Activated CD4-positive, alpha-beta T cell treated with anti-CD3 and anti-CD28 coated beads, Interleukin-2, amount 50 U/mL, for 16 hours (primary cell): ENCODE measurements around the gene SLC34A1.
"Not testable (repeated sequence)": the region's sequence is repeated elsewhere in the genome, so short reads cannot be mapped to it uniquely, and the experiment has no call there.

Experiments
- DNase-seq: peaks from one replicate; pipeline ENCODE4 v3.0.0-alpha.2; 2020

The SLC34A1 gene

GRCh38 chr5:177414481-177414880 lies 30.2 kb downstream of the SLC34A1 start:
- DNase-seq, result no peak

- not testable (repeated sequence) for DNase-seq
Observed at GRCh38 chr5:177417081-177417480, 32.8 kb downstream of the SLC34A1 start.

- no peak for DNase-seq
Observed at GRCh38 chr5:177419046-177419445, 34.8 kb downstream of the SLC34A1 start.

GRCh38 chr5:177420472-177420871 lies 36.2 kb downstream of the SLC34A1 start:
- not testable (repeated sequence) for DNase-seq

- no peak for DNase-seq
Observed at GRCh38 chr5:177421062-177421798, 37.0 kb downstream of the SLC34A1 start.

GRCh38 chr5:177423671-177424070 lies 39.4 kb downstream of the SLC34A1 start:
- no peak for DNase-seq

- no peak for DNase-seq
Observed at GRCh38 chr5:177425196-177425800, 41.1 kb downstream of the SLC34A1 start.

GRCh38 chr5:177425801-177426565 lies 41.7 kb downstream of the SLC34A1 start:
- peak; percentile 100 for DNase-seq

- peak; percentile 71 for DNase-seq
Observed at GRCh38 chr5:177426566-177427210, 42.5 kb downstream of the SLC34A1 start, which contains the start of gene GRK6. TSS of gene GRK6 (plus strand) at chr5:177426676. CDS start at chr5:177426846, 170 bp downstream.

GRCh38 chr5:177427211-177427822 lies 43.1 kb downstream of the SLC34A1 start:
- no peak for DNase-seq

- peak; percentile 54 for DNase-seq
Observed at GRCh38 chr5:177427919-177428573, 43.8 kb downstream of the SLC34A1 start.

- DNase-seq, result no peak
Observed at GRCh38 chr5:177428574-177429217, 44.5 kb downstream of the SLC34A1 start.

- DNase-seq, result peak; percentile 94
Observed at GRCh38 chr5:177429248-177430040, 45.2 kb downstream of the SLC34A1 start.

GRCh38 chr5:177430140-177430951 lies 46.1 kb downstream of the SLC34A1 start:
- DNase-seq, result no peak

- no peak for DNase-seq
Observed at GRCh38 chr5:177430972-177431316, 46.7 kb downstream of the SLC34A1 start.

- DNase-seq, result peak; percentile 90
Observed at GRCh38 chr5:177431317-177432142, 47.3 kb downstream of the SLC34A1 start.

- no peak for DNase-seq
Observed at GRCh38 chr5:177432143-177432838, 48.1 kb downstream of the SLC34A1 start.
